HG03064 (cell line): ENCODE results near the gene ENO4.

Experiments used
- ATAC-seq: cut with Tn5 transposase; IDR thresholded peaks from one replicate; pipeline ENCODE4 v1.9.1; 2021; ENCODE audit warnings: low read depth; ENCODE audit not compliant: unreplicated experiment

ENO4 gene

GRCh38 chr10:116829711-116830110, 19.6 kb upstream of the ENO4 start:
- ATAC-seq: no peak

GRCh38 chr10:116831086-116831485, 18.2 kb upstream of the ENO4 start:
- no peak for ATAC-seq

- ATAC-seq: no peak
These were observed 17.5 kb upstream of the ENO4 start for GRCh38 chr10:116831790-116832189.

- ATAC-seq: no peak
These were observed 15.0 kb upstream of the ENO4 start for GRCh38 chr10:116833986-116834985.

- no peak for ATAC-seq
These were observed 13.6 kb upstream of the ENO4 start for GRCh38 chr10:116835658-116836057.

GRCh38 chr10:116836083-116836482, 13.2 kb upstream of the ENO4 start:
- no peak for ATAC-seq

- ATAC-seq: no peak
These were observed 12.3 kb upstream of the ENO4 start for GRCh38 chr10:116836902-116837523.

GRCh38 chr10:116838143-116838725, 11.1 kb upstream of the ENO4 start:
- no peak for ATAC-seq

GRCh38 chr10:116840389-116841075, 8.8 kb upstream of the ENO4 start:
- ATAC-seq: no peak

GRCh38 chr10:116845823-116846222, 3.5 kb upstream of the ENO4 start:
- ATAC-seq: no peak

GRCh38 chr10:116848032-116848943, 1.0 kb upstream of the ENO4 start:
- peak; percentile 61 for ATAC-seq

- no peak for ATAC-seq
These were observed 403 bp upstream of the ENO4 start for GRCh38 chr10:116848944-116849247.

- ATAC-seq: no peak
These were observed 836 bp downstream of the ENO4 start for GRCh38 chr10:116850058-116850611.

- ATAC-seq: no peak
These were observed 2.9 kb downstream of the ENO4 start for GRCh38 chr10:116852246-116852645.

GRCh38 chr10:116853287-116853686, 4.0 kb downstream of the ENO4 start:
- ATAC-seq: no peak

- no peak for ATAC-seq
These were observed 4.4 kb downstream of the ENO4 start for GRCh38 chr10:116853701-116854100.

- no peak for ATAC-seq
These were observed 7.9 kb downstream of the ENO4 start for GRCh38 chr10:116857156-116857555.

GRCh38 chr10:116861796-116862195, 12.5 kb downstream of the ENO4 start:
- ATAC-seq: no peak

GRCh38 chr10:116864436-116864835, 15.1 kb downstream of the ENO4 start:
- ATAC-seq: no peak

GRCh38 chr10:116866066-116866465, 16.8 kb downstream of the ENO4 start:
- ATAC-seq: no peak
